Posterior vena cava (tissue), 2 donors: Measurements from ENCODE around the gene COX5B. TPM values are rescaled to one million over a fixed set of nuclear protein-coding genes. Genes with fewer than 3 reads are reported as not detected.
"Not testable (repeated sequence)": the region's sequence is repeated elsewhere in the genome, so short reads cannot be mapped to it uniquely, and the experiment has no call there.

ENCODE experiments used
- DNase-seq: peaks from one replicate; pipeline ENCODE4 v3.0.0-alpha.2; 2020; ENCODE audit warnings: low spot score
- intact Hi-C, 2 donors: fragments of 100-400 bp; cut with DNase I; formaldehyde crosslinking; loops; one replicate each; pipeline versions ENCODE4 v1.14.1 to v1.14.2; 2022 to 2023
- total RNA-seq, 2 donors: library from RNA; stranded (reverse); fragmentation: NEBNext Ultra II Directional; extraction: Animal tissue kit (Norgen Biotek cat#: 25700); gene quantifications; one replicate each; pipeline ENCODE4 v1.2.1, GENCODE V29; 2021
- donor health status: DM: yes; HTN: yes; CAD: no.
- donor health status: DM: yes; HTN: yes; CAD: no.

Gene COX5B
- total RNA-seq, 2 donors from 2014 or later, result 141 to 174 TPM

GRCh38 chr2:97664636-97664970 lies 18.7 kb downstream of the COX5B start:
- intact Hi-C loops, result no loop called here

GRCh38 chr2:97669448-97669847 lies 23.6 kb downstream of the COX5B start, which contains the start of gene C2orf92:
Gene C2orf92 (plus strand): TSS chr2:97669713. CDS start chr2:97669789, 76 bp downstream.
- no peak for DNase-seq
- intact Hi-C loops, result no loop called here

More at GRCh38 chr2:97664636-97664970, 18.7 kb downstream of the COX5B start:
- no peak for DNase-seq

GRCh38 chr2:97670471-97670870 lies 24.6 kb downstream of the COX5B start:
- DNase-seq, result no peak
- intact Hi-C loops, result no loop called here

- DNase-seq, result no peak
- intact Hi-C loops, result no loop called here
These were observed 25.7 kb downstream of the COX5B start for GRCh38 chr2:97671526-97671925.

GRCh38 chr2:97672606-97673140 lies 26.8 kb downstream of the COX5B start:
- DNase-seq, intact Hi-C loops: not testable (repeated sequence)

GRCh38 chr2:97673182-97673914 lies 27.5 kb downstream of the COX5B start:
- intact Hi-C loops, result no loop called here
- DNase-seq, result no peak

- intact Hi-C loops, result no loop called here
- DNase-seq, result no peak
These were observed 28.0 kb downstream of the COX5B start for GRCh38 chr2:97673915-97674283.

- no peak for DNase-seq
- intact Hi-C loops, result no loop called here
These were observed 29.7 kb downstream of the COX5B start for GRCh38 chr2:97675430-97676113.

GRCh38 chr2:97676620-97677019 lies 30.8 kb downstream of the COX5B start:
- intact Hi-C loops, result no loop called here

GRCh38 chr2:97677480-97677879 lies 31.6 kb downstream of the COX5B start:
- DNase-seq, result no peak
- intact Hi-C loops, result no loop called here

More at GRCh38 chr2:97676620-97677019, 30.8 kb downstream of the COX5B start:
- no peak for DNase-seq

- intact Hi-C loops, result no loop called here
- no peak for DNase-seq
These were observed 32.4 kb downstream of the COX5B start for GRCh38 chr2:97678298-97678697.

- intact Hi-C loops, DNase-seq: not testable (repeated sequence)
These were observed 41.4 kb downstream of the COX5B start for GRCh38 chr2:97687235-97687634.

GRCh38 chr2:97688062-97688827 lies 42.4 kb downstream of the COX5B start:
- intact Hi-C loops, result no loop called here
- no peak for DNase-seq

GRCh38 chr2:97691166-97691565 lies 45.3 kb downstream of the COX5B start:
- intact Hi-C loops, result no loop called here
- no peak for DNase-seq

- intact Hi-C loops, result no loop called here
- DNase-seq, result no peak
These were observed 47.6 kb downstream of the COX5B start for GRCh38 chr2:97693476-97693875.

- DNase-seq, result no peak
- intact Hi-C loops, result loop anchor here in 1 of 2 donors (5.0 kb wide), 1 partner anchor 103 kb away; no protein-coding TSS in a partner anchor
These were observed 49.9 kb downstream of the COX5B start for GRCh38 chr2:97695744-97696143.

GRCh38 chr2:97697252-97698235 lies 51.7 kb downstream of the COX5B start:
- peak; percentile 97 for DNase-seq
- intact Hi-C loops, result loop anchor here in 1 of 2 donors (5.0 kb wide), 1 partner anchor 105 kb away; no protein-coding TSS in a partner anchor
